Cardiac septum (tissue), 1 donor: Measurements from ENCODE around the gene CCND1. TPM values are rescaled to one million over a fixed set of nuclear protein-coding genes. Genes with fewer than 3 reads are reported as not detected.
A peak's percentile ranks its signal among the peaks of the same experiment; 100 is the strongest.
"Not testable (repeated sequence)": the region's sequence is repeated elsewhere in the genome, so short reads cannot be mapped to it uniquely, and the experiment has no call there.

Source experiments
- DNase-seq: peaks from one replicate; pipeline ENCODE4 v3.0.0-alpha.2; 2020; ENCODE audit warnings: low spot score
- intact Hi-C: fragments of 100-400 bp; cut with DNase I; formaldehyde crosslinking; loops from one replicate; pipeline ENCODE4 v1.14.0; 2022
- total RNA-seq: library from RNA; stranded (reverse); fragmentation: NEBNext Ultra II Directional; extraction: Animal tissue kit (Norgen Biotek cat#: 25700); gene quantifications from one replicate; pipeline ENCODE4 v1.2.1, GENCODE V29; 2021
- donor health status: DM: no; HTN: no; CAD: no.

Gene CCND1
- total RNA-seq, 1 donor from 2014 or later: 258 TPM

DNA sequence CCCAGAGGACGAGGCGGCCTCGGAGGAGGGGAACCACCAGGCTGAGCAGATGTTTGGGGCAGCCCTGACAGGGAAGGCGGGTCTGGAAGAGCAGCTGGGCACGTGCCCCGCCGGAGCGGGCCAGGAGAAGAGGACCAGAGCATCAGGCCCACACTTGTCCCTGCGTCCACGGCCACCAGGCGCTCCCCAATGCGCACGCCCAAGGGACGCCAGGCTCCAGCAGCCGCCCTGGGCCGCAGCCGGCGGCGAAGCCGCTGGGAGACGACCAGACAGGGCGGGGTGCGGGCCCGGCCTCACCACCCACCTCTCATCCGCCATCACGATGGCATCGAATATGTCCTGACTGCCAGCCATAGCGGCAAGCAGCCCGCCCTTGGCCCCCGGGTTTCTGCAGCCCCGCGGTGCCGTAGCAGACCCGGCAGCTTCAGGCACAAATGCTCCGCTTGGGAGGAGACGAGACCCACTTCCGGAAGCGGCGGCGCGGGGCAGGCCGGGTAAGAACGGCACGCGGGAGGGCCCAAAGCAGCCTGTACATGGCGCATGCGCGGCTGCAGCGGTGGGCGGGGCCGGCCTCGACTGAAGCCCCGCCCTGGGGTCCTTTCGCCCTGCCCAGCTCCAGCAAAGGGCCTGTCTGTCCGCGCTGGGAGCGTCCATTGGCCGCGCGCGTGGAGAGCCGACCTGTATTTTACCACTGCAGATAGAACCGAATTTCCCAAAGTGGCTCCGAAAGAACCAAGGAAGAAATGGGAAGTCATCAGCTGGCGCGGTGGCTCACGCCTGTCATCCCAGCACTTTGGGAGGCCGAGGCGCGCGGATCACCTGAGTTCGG, 34.1 kb downstream of the CCND1 start, which contains the start of gene LTO1:
TSS of gene LTO1 (minus strand) at position 468 of the 829 bp plus-strand sequence. CDS start at position 354, 114 bp downstream.
- DNase-seq: peak; percentile 97
- intact Hi-C loops: loop anchor here (10.0 kb wide), 1 partner anchor 770 kb away; the partner anchor contains the start of genes IGHMBP2 and MRPL21

DNA sequence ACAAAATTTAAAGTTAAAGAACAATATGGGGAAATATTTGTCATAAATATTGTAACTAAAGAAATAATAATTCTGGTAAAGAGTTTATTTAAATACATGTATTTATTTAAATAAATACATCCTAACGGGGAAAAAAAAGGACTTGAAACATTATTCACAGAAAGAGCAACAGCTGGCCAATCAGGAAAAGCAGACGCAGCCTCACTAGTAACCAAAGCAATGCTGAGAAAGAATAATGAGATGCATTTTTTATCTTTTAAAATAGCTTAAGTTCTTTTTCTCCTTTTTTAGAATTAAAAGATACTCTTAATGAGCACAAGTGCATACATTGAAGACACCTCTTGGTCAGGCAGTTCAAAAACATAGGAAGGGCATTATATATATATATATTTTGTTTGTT, 36.8 kb downstream of the CCND1 start:
- intact Hi-C loops: loop anchor here (10.0 kb wide), 1 partner anchor 773 kb away; the partner anchor contains the start of genes IGHMBP2 and MRPL21

DNA sequence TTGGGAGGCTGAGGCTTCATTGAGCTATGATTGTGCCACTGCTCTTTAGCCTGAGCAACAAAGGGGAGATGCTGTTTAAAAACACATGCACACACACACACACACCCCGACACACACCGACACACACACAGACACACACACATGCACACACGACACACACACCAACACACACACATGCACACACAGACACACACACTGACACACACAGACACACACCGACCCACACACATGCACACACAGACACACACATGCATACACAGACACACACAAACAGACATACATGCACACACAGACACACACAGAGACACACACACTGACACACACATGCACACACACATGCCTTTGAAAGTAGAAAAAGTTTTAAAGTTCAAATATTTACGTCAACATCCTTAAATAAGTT, 39.7 kb downstream of the CCND1 start:
- peak; percentile 60 for DNase-seq
- intact Hi-C loops: loop anchor here (10.0 kb wide), 1 partner anchor 234 kb away; no protein-coding TSS in a partner anchor

More for the DNA sequence above, 36.8 kb downstream of the CCND1 start:
- DNase-seq: no peak

DNA sequence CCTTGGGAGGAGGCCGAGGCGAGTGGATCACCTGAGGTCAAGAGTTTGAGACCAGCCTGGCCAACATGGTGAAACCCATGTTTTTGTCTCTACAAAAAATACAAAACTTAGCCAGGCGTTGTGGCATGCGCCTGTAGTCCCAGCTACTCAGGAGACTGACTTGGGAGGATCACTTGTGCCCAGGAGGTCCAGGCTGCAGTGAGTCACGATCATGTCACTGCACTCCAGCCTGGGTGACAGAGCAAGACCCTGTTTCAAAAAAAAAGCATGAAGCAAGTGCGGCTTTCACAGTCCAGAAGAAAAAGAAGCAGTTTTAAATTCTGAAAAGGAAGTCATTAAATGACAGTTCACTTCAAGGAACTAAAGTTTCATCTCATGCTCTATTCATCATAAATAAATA, 41.3 kb downstream of the CCND1 start:
- peak; percentile 35 for DNase-seq
- intact Hi-C loops: loop anchor here (10.0 kb wide), 1 partner anchor 233 kb away; no protein-coding TSS in a partner anchor

DNA sequence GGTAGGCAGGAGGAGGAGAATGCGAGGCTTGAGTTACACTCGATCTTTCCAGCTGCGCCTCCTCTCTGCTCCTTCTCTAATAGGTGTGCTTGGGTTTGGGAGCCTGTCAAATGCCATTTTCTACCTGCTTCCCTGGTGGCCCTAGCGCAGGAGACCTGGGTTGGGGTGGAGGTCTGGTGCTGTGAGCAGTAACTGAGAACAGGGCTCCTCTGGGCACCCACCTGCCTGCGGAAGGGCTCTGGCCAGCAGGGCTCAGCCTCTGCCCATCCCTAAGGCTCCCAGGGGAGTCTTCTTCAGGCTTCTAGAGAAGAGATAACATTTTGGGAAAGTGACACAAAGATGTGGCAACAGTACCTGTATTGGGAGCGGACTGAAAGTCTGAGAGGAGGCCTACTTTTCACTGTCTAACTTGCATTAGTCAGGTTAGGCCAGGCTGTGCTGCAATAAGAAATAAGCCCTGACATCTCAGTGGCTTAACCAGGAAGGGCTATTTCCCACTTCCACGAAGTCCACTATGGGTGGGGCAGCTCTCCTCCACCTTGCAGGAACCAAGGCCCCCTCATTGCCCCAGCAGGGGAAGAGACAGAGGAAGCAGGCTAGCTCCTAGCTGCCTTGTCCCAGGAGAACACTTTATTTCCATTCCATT, 41.8 kb downstream of the CCND1 start:
- intact Hi-C loops: loop anchor here (10.0 kb wide), 1 partner anchor 232 kb away; no protein-coding TSS in a partner anchor
- peak; percentile 63 for DNase-seq

DNA sequence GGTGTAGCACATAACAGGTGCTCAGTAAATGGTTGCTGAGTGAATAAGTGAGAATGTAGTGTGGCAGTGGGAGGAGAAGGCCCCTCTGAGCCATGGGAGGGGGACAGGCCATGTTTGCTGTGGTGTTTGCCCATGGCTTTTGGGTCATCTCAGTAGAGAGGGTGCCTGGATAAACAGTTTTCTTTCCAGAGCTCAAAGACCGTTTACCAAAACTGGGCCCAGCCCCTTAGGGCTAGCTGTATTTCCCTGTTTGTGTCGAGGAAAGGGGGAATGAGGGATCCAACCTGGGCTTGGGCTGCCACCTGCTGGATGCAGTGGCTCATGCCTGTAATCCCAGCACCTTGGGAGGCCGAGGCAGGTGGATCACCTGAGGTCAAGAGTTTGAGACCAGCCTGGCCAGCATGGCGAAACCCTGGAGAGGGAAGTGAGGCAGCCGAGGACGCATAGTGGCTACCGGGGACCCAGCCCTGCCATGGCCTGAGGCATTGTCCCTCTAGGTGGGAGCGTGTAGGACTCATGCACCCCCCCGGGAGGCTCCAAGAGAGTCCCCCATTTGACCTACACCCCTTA, 42.9 kb downstream of the CCND1 start:
- peak; percentile 63 for DNase-seq

DNA sequence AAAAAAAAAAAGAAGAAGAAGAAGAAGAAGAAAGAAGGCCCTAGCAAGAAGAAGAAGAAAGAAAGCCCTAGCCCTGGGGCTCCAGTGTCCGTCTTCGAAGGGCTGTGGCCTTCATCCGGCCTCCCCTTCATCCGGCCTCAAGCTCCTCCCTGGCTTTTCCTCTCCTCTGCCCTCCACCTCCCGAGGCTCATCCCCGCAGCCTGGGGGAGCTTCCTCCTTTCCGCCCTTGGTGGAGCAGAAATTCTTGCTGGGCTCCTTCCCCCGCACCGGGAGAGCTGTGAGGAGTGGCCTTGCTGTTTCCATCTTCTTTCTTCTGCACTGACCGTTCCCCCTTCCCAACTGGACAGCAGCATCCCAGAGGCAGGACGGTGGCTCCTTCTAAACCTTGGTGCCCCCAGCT, 43.7 kb downstream of the CCND1 start:
- intact Hi-C loops: loop anchor here (5.0 to 10.0 kb wide), 2 partner anchors 230 to 508 kb away; no protein-coding TSS in a partner anchor
- DNase-seq: peak; percentile 44

More for the DNA sequence above, 42.9 kb downstream of the CCND1 start:
- intact Hi-C loops: loop anchor here (10.0 kb wide), 1 partner anchor 231 kb away; no protein-coding TSS in a partner anchor

DNA sequence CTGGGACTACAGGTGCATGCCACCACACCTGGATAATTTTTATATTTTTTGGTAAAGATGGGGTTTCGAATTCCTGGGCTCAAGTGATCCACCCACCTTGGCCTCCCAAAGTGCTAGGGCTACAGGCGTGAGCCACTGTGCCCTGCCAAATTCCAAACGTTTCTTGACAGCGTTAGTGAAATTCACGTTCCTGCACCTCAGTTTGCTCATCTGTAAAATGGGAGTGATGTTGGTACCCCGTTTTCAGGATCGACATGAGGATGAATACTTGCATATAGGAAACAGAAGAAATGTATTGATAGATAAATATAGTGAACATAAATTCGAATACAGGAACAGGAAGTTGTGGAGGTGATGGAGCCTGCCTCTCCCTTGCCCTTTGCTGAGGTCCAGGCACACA, 44.4 kb downstream of the CCND1 start:
- DNase-seq: peak; percentile 26
- intact Hi-C loops: loop anchor here (5.0 to 10.0 kb wide), 2 partner anchors 229 to 507 kb away; no protein-coding TSS in a partner anchor

DNA sequence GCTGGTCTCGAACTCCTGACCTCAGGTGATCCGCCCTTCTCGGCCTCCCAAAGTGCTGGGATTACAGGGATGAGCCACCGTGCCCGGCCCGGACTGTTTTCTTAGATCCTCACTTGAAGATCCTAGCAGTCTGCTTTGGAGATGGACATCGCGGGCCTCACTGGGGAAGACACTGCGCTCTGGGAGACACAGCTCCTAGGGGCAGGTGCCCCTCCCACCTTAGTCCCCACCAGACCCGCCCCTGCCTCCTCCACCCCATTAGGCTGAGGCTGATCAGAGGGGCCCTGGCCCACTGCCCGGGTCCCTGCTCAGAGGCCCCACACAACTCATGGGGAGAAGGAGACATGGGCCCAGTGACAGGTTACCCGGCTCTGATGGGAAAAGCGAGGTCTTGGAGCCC, 45.5 kb downstream of the CCND1 start:
- intact Hi-C loops: loop anchor here (2.0 to 10.0 kb wide), 3 partner anchors 202 to 506 kb away; no protein-coding TSS in a partner anchor
- peak; percentile 58 for DNase-seq

DNA sequence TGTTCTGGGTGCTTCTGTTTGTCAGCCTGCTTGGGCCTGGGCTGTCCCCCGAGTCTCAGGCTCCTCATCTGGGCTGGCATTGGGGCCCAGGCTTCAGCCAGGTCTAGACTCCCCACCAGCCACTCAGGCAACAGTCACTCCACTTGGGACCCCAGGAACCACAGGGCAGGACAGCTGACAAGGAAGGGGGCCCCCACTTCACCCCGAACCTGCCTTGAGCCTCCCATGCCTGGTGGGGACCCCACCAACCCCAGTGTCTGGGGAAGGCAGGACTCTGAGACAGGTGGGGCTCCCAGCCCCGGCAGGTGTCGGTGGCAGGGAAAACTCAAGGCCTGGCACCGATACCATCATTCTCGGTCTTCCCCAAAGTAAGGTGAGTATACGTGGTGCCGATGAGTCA, 45.9 kb downstream of the CCND1 start:
- peak; percentile 61 for DNase-seq
- intact Hi-C loops: loop anchor here (2.0 to 10.0 kb wide), 3 partner anchors 202 to 505 kb away; no protein-coding TSS in a partner anchor

DNA sequence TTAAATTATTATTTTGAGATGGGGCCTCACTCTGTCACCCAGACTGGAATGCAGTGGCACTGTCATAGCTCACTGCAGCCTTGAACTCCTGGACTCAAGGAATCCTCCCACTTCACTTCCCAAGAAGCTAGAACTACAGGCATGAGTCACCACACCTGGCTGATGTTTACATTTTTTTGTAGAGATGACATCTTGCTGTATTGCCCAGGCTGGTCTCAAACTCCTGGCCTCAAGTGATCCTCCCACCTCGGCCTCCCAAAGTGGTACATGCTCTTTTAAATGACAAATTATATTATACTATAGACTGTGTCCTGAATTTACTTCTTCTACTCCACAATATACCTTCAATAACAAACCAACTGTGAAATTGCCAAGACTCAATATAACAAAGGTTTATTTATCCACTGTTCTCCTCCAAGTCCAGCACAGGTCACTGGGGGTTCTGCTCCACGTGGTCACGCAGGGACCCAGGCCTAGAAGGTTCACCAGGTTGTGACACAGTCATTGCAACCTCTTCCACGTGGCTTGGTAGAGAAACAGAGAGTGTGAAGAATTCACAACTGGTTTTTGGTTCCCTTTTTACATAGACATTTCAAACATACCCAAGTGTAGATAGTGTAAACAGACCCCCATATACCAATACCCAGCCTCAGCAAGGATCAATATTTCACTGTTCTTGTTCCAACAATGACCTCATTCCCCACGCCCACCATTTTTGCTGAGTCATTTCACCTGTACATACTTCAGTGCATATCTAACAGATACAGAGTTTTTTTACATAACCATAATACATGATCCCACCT, 47.2 kb downstream of the CCND1 start:
- DNase-seq: not testable (repeated sequence)
- intact Hi-C loops: loop anchor here (2.0 to 10.0 kb wide), 3 partner anchors 201 to 504 kb away; no protein-coding TSS in a partner anchor

DNA sequence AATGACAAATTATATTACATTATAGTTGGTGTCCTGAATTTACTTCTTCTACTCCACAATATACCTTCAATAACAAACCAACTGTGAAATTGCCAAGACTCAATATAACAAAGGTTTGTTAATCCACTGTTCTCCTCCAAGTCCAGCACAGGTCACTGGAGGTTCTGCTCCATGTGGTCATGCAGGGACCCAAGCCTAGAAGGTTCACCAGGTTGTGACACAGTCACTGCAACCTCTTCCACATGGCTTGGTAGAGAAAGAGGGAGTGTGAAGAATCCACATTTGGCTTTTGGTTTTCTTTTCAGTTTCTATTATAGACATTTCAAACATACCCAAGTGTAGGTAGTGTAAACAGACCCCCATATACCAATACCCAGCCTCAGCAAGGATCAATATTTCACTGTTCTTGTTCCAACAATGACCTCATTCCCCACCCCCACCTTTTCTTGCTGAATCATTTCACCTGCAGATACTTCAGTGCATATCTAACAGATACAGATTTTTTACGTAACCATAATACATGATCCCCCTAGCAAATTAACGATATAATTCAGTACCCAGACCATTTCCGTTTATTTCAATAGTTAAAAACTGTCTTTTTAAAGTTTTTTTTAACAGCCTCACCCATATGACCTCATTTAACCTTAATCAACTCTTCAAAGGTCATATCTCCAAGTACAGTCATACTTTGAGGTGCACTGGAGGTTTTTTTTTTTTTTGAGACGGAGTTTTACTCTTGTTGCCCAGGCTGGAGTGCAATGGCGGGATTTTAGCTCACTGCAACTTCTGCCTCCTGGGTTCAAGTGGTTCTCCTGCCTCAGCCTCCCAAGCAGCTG, 48.7 kb downstream of the CCND1 start:
- DNase-seq: no peak
- intact Hi-C loops: loop anchor here (5.0 to 10.0 kb wide), 2 partner anchors 225 to 503 kb away; no protein-coding TSS in a partner anchor

DNA sequence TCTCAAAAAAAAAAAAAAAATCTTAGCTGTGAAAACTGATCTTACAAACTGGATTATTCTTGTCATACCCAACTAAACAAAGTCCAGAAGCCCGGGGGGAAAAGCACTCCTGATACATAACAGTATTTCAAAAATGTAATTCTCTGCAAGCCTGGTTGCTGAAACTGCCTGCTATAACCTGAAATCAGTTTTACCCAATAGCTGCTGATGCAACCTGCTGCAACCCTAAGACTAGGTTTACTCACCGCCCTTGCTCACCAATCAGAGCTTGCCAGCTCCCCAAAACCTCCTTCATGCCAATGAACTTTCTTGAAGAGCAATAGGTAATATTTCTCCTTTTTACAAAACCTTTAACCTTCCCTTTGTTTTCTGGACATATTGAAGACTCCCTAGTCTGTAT, 50.5 kb downstream of the CCND1 start:
- DNase-seq: no peak
- intact Hi-C loops: no loop called here

DNA sequence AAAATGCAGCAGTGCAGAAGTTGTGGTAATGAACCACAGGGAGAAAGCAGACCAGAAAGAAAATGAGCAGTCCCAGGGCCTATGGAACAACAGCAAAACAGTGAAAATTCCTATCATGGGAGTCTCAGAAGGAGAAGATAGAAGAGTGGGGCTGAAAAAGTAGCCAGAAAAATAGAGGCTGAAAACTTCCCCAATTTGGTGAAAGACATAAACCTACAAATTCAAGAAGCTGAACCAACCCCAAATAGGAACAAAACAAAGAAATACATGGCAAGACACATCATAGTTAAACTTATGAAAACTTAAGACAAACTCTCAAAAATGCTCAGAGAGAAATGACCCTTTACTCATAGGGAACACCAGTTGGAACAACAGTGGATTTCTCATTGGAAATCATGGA, 51.5 kb downstream of the CCND1 start:
- intact Hi-C loops: no loop called here
- no peak for DNase-seq

DNA sequence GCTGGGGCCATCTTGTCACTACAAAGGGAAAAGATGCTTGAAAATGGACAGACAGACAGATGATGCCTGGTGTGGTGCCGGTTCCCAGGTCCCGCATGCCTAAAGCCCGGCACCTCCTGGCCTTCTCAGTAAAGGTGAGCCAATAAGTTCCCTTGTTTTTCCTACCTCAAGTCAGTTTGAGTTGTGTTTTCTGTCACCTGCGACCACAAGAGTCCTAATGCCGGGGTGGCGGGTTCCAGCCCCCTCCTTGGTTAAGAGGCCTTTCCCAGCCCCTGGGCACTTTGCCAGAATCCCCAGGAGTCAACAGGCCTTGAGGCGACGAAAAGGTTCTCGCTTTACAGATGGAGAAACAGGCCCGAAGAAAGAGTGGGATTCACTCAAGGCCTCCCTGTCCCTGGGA, 53.8 kb downstream of the CCND1 start:
- intact Hi-C loops: no loop called here
- DNase-seq: peak; percentile 50

DNA sequence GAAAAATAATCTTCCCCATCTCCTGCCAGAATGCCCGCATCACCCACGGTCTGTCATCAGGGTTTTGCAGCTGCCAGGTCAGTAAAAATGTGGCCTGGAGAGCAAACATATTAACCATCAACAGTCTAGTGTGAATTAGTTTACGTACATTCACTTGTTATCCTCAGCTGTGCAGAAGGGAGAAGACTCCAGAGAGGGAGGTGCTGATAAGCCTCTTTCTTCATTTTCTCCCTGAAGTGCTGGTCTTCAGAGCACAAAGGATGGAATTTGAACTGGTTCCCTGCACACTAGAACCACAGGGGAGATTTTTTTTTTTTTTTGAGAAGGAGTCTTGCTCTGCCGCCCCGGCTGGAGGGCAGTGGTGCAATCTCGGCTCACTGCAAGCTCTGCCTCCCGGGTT, 54.6 kb downstream of the CCND1 start:
- intact Hi-C loops: no loop called here
- no peak for DNase-seq

DNA sequence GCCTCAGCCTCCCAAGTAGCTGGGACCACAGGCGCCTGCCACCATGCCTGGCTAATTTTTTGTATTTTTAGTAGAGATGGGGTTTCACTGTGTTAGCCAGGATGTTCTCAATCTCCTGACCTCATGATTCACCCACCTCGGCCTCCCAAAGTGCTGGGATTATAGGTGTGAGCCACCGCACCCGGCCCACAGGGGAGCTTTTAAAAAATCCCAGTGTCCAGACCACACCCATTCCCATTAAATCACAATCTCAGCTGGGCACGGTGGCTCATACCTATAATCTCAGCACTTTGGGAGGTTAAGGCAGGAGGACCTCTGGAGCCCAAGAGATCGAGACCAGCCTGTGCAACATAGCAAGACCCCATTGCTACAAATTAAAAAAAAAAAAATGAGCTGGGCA, 55.0 kb downstream of the CCND1 start:
- DNase-seq: peak; percentile 19
- intact Hi-C loops: not testable (repeated sequence)
